T-helper 2 cell treated with Interferon-gamma antibody and Interleukin-4, amounts not matched to agents 100 ng/mL and 5 ng/mL, for 36 hours (primary cell): ENCODE measurements around the gene ZNF804B. TPM values are rescaled to one million over a fixed set of nuclear protein-coding genes. Genes with fewer than 3 reads are reported as not detected.

ENCODE experiments used
- intact Hi-C: fragments of 100-400 bp; cut with micrococcal nuclease; formaldehyde crosslinking; loops from one replicate; pipeline ENCODE4 v1.15.1; 2023
- total RNA-seq: library from RNA; stranded (reverse); gene quantifications from 2 replicates; pipeline ENCODE4 v1.2.3, GENCODE V29; 2022

The ZNF804B gene
- total RNA-seq, 1 donor from 2014 or later: not detected

GRCh38 chr7:88965371-88965770, 205.9 kb downstream of the ZNF804B start:
- intact Hi-C loops: loop anchor here (5.0 kb wide), 1 partner anchor 657 kb away; no protein-coding TSS in a partner anchor

- intact Hi-C loops: loop anchor here (5.0 kb wide), 1 partner anchor 655 kb away; no protein-coding TSS in a partner anchor
These were observed 207.9 kb downstream of the ZNF804B start for GRCh38 chr7:88967432-88967831.

GRCh38 chr7:88969167-88969566, 209.7 kb downstream of the ZNF804B start:
- intact Hi-C loops: loop anchor here (5.0 kb wide), 1 partner anchor 653 kb away; no protein-coding TSS in a partner anchor

- intact Hi-C loops: no loop called here
These were observed 225.8 kb downstream of the ZNF804B start for GRCh38 chr7:88985295-88985694.

- intact Hi-C loops: no loop called here
These were observed 241.8 kb downstream of the ZNF804B start for GRCh38 chr7:89001306-89001705.

GRCh38 chr7:89002981-89003956, 243.8 kb downstream of the ZNF804B start:
- intact Hi-C loops: no loop called here

GRCh38 chr7:89012016-89012415, 252.5 kb downstream of the ZNF804B start:
- intact Hi-C loops: no loop called here

GRCh38 chr7:89017695-89018094, 258.2 kb downstream of the ZNF804B start:
- intact Hi-C loops: no loop called here

- intact Hi-C loops: no loop called here
These were observed 262.2 kb downstream of the ZNF804B start for GRCh38 chr7:89021741-89022140.

GRCh38 chr7:89023206-89023605, 263.7 kb downstream of the ZNF804B start:
- intact Hi-C loops: no loop called here

- intact Hi-C loops: no loop called here
These were observed 264.4 kb downstream of the ZNF804B start for GRCh38 chr7:89023877-89024276.

GRCh38 chr7:89027781-89028180, 268.3 kb downstream of the ZNF804B start:
- intact Hi-C loops: no loop called here

GRCh38 chr7:89028319-89028718, 268.8 kb downstream of the ZNF804B start:
- intact Hi-C loops: no loop called here

GRCh38 chr7:89029864-89030263, 270.4 kb downstream of the ZNF804B start:
- intact Hi-C loops: no loop called here

- intact Hi-C loops: no loop called here
These were observed 281.7 kb downstream of the ZNF804B start for GRCh38 chr7:89041240-89041639.

- intact Hi-C loops: no loop called here
These were observed 283.4 kb downstream of the ZNF804B start for GRCh38 chr7:89042940-89043339.

GRCh38 chr7:89049043-89049442, 289.5 kb downstream of the ZNF804B start:
- intact Hi-C loops: no loop called here

- intact Hi-C loops: no loop called here
These were observed 293.6 kb downstream of the ZNF804B start for GRCh38 chr7:89053130-89053529.

- intact Hi-C loops: no loop called here
These were observed 294.9 kb downstream of the ZNF804B start for GRCh38 chr7:89054361-89054760.

GRCh38 chr7:89060234-89060633, 300.7 kb downstream of the ZNF804B start:
- intact Hi-C loops: no loop called here

- intact Hi-C loops: no loop called here
These were observed 305.3 kb downstream of the ZNF804B start for GRCh38 chr7:89064831-89065230.

- intact Hi-C loops: no loop called here
These were observed 307.5 kb downstream of the ZNF804B start for GRCh38 chr7:89067048-89067447.

- intact Hi-C loops: no loop called here
These were observed 312.6 kb downstream of the ZNF804B start for GRCh38 chr7:89072081-89072480.
